ENCODE results near the gene POMT2.
A peak's percentile ranks its signal among the peaks of the same experiment; 100 is the strongest.
"Not testable (repeated sequence)": the region's sequence is repeated elsewhere in the genome, so short reads cannot be mapped to it uniquely, and the experiment has no call there.

Gene POMT2

GRCh38 chr14:77320238-77320935 lies at the start of gene POMT2:
Gene POMT2, minus strand, starts transcription at chr14:77320883. Its CDS starts 202 bp downstream, at chr14:77320681.
- DNase-seq: peak; percentile 93

GRCh38 chr14:77369285-77369684 lies 48.6 kb upstream of the POMT2 start:
- peak; percentile 6 for DNase-seq

GRCh38 chr14:77364146-77364545 lies 43.5 kb upstream of the POMT2 start:
- no peak for DNase-seq

- no peak for DNase-seq
Measured at GRCh38 chr14:77359626-77360025, 38.9 kb upstream of the POMT2 start.

- DNase-seq: no peak
Measured at GRCh38 chr14:77356899-77357298, 36.2 kb upstream of the POMT2 start.

GRCh38 chr14:77355811-77356210 lies 35.1 kb upstream of the POMT2 start:
- DNase-seq: no peak

- no peak for DNase-seq
Measured at GRCh38 chr14:77353469-77354141, 32.9 kb upstream of the POMT2 start.

- DNase-seq: no peak
Measured at GRCh38 chr14:77347751-77348150, 27.1 kb upstream of the POMT2 start.

GRCh38 chr14:77346495-77346894 lies 25.8 kb upstream of the POMT2 start:
- no peak for DNase-seq

GRCh38 chr14:77344377-77344996 lies 23.8 kb upstream of the POMT2 start:
- DNase-seq: no peak

GRCh38 chr14:77343662-77344061 lies 23.0 kb upstream of the POMT2 start:
- DNase-seq: no peak

- DNase-seq: no peak
Measured at GRCh38 chr14:77342726-77343397, 22.2 kb upstream of the POMT2 start.

- no peak for DNase-seq
Measured at GRCh38 chr14:77340389-77340788, 19.7 kb upstream of the POMT2 start.

GRCh38 chr14:77339407-77339806 lies 18.7 kb upstream of the POMT2 start:
- DNase-seq: no peak

- no peak for DNase-seq
Measured at GRCh38 chr14:77338302-77338701, 17.6 kb upstream of the POMT2 start.

GRCh38 chr14:77337880-77338279 lies 17.2 kb upstream of the POMT2 start:
- DNase-seq: no peak

GRCh38 chr14:77337255-77337654 lies 16.6 kb upstream of the POMT2 start:
- DNase-seq: not testable (repeated sequence)

- no peak for DNase-seq
Measured at GRCh38 chr14:77335576-77335975, 14.9 kb upstream of the POMT2 start.

- DNase-seq: no peak
Measured at GRCh38 chr14:77329872-77330271, 9.2 kb upstream of the POMT2 start.

GRCh38 chr14:77327111-77327510 lies 6.4 kb upstream of the POMT2 start:
- no peak for DNase-seq

- DNase-seq: no peak
Measured at GRCh38 chr14:77325746-77326094, 5.0 kb upstream of the POMT2 start.

GRCh38 chr14:77324816-77325745 lies 4.4 kb upstream of the POMT2 start:
- no peak for DNase-seq

- no peak for DNase-seq
Measured at GRCh38 chr14:77324289-77324688, 3.6 kb upstream of the POMT2 start.
